Stimulated activated CD4-positive, alpha-beta T cell treated with anti-CD3 and anti-CD28 coated beads, Interleukin-4, amount 100 ng/mL, for 1 hour (primary cell): Measurements from ENCODE around the gene CGB1.

Experiments
- DNase-seq: peaks from one replicate; pipeline ENCODE4 v3.0.0-alpha.2; 2020

The CGB1 gene

DNA sequence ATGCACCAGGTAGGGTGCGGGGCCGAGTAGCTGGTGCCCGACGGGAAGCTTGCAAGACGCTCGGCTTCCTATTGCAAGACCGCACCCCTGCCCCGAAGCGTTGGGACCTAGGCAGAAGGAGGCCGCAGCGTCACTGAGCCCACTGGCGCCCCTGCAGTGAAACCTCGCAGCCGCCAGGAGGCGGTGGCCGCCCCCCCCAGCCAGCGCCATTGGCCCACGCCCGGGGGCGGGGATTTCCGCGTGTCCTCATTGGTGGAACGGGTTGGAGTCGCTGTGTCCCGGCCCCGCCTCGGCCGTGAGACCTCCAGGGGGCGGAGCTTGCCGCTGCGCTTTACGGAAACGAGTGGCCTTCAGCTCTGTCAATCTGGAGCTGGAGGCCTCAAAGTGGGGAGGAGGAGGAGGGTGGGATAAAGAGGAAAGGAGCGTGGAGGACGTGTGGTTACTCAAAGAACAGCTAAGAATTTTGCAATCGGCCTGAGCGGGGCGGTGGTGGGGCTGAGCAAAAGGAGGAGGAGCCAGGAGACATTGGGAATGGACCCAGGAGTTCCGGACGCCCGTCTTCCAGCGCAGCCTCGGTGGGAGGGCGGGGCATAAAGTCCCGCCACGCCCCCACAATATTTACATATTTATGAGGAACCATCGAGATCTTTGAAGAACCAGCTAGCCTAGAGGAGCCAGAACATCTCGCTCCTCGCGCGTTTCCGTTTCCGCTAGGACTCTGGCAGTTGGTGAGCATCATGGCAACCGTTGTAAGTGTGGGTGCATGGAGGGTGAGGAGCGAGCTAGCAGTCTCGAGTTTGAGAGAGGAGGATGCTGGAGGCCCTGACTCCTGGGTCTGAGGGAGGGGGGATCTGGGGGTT, 43.3 kb downstream of the CGB1 start, which contains the start of the genes GYS1 and RUVBL2:
Gene GYS1 (minus strand): TSS at position 135 of the 860 bp plus-strand sequence. CDS start 197 bp downstream, outside the sequence.
Gene RUVBL2 (plus strand): TSS at position 713 of the 860 bp plus-strand sequence. CDS start 25 bp downstream, at position 738.
- DNase-seq = peak; percentile 99

- peak; percentile 26 for DNase-seq
These were observed 44.0 kb downstream of the CGB1 start for GRCh38 chr19:48992581-48993174.

- DNase-seq = no peak
These were observed 44.7 kb downstream of the CGB1 start for GRCh38 chr19:48991873-48992580.

DNA sequence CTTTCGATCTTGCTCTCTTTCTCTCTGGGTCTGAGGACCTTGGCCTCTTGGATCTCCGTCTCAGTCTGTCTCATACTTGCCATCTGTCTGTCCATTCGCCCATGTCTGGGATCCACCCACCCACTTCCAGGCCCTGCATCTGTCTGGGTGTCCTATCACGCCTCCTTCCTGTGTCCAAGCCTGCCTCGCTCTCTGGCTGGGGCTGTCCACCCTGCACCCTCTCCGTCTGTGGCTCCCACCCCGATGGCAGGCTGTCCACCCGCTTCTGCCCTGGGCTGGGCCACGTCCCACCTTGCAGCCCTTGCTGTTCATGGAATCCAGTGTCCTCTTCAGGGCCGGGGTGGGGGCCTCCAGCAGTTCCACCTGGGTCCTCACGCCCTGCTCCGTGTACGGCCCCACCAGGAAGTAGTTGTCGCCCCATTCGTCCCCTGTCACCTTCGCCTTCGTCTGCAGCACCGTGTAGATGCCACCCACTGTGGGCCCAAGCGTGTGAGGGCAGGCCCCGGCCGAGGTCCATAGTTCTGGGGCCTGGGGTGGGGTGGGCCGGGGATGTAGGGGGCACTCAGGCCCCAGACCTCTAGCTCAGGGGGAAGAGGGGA, 45.6 kb downstream of the CGB1 start:
- DNase-seq = no peak

GRCh38 chr19:48990400-48990799, 46.3 kb downstream of the CGB1 start:
- no peak for DNase-seq

- DNase-seq = no peak
These were observed 46.9 kb downstream of the CGB1 start for GRCh38 chr19:48989701-48990291.

DNA sequence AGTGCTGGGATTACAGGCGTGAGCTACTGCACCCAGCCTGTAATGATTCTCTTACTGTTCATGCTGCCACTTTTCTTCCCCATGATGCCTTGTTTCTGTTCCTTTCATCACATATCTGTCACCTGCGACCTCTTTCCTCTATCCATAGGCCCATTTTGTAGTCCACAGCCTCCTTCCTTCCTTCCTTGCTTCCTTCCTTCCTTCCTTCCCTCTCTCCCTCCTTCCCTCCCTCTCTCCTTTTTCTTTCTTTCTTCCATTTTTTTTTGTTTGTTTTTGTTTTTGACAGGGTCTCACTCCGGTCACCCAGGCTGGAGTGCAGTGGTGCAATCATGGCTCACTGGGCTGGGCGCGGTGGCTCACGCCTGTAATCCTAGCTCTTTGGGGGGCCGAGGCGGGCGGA, 47.8 kb downstream of the CGB1 start:
- DNase-seq = no peak

GRCh38 chr19:48988286-48988685, 48.4 kb downstream of the CGB1 start:
- DNase-seq = no peak

GRCh38 chr19:48987323-48987722, 49.4 kb downstream of the CGB1 start:
- no peak for DNase-seq

DNA sequence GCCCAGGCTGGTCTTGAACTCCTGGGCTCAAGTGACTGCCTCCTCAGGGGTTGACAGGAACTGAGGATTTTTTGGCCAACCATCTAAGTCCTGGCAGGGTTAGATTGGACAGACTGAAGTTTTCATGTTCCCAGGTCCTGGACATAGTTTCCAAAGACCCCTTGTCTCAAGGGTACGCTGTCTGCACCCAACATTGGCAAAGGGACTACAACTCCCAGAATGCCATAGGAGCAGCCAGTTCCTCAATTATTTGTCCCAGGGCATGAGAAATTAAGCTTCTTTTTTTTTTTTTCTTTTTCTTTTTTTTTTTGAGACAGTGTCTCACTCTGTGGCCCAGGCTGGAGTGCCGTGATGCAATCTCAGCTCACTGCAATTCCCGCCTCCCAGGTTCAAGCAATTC, 50.5 kb downstream of the CGB1 start:
- DNase-seq = no peak

GRCh38 chr19:48985711-48986110, 51.0 kb downstream of the CGB1 start:
- DNase-seq = no peak
